Fibroblast of skin of left biceps (primary cell): ENCODE measurements around the gene ZG16.

Source experiments
- DNase-seq, 2 experiments: peaks; one replicate each; pipeline ENCODE4 v3.0.0-alpha.2; 2013; ENCODE audit warnings: low read depth in 2 of 2

Gene ZG16

DNA sequence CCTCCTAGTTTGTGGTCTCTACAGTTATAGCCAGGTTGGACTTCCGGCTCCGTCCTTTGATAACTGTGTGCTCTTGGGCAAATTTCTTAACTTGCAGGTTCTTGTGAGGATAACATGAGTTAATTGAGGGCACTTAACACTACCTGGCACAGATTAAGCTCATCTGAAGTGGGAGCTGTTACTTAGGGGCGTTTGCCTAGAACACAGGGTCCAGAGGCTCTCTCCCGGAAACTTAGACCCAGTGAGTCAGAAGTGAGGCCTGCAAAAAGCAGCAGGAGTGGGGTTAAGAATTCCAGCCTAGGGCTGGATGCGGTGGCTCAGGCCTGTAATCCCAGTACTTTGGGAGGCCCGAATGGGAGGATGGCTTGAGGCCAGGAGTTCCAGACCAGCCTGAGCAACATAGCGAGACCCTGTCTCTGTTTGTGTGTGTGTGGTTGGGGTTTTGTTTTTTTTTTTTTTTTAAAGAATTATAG, 43.6 kb downstream of the ZG16 start:
- no peak for DNase-seq

- no peak for DNase-seq
Measured at GRCh38 chr16:29824589-29825144, 46.6 kb downstream of the ZG16 start.

DNA sequence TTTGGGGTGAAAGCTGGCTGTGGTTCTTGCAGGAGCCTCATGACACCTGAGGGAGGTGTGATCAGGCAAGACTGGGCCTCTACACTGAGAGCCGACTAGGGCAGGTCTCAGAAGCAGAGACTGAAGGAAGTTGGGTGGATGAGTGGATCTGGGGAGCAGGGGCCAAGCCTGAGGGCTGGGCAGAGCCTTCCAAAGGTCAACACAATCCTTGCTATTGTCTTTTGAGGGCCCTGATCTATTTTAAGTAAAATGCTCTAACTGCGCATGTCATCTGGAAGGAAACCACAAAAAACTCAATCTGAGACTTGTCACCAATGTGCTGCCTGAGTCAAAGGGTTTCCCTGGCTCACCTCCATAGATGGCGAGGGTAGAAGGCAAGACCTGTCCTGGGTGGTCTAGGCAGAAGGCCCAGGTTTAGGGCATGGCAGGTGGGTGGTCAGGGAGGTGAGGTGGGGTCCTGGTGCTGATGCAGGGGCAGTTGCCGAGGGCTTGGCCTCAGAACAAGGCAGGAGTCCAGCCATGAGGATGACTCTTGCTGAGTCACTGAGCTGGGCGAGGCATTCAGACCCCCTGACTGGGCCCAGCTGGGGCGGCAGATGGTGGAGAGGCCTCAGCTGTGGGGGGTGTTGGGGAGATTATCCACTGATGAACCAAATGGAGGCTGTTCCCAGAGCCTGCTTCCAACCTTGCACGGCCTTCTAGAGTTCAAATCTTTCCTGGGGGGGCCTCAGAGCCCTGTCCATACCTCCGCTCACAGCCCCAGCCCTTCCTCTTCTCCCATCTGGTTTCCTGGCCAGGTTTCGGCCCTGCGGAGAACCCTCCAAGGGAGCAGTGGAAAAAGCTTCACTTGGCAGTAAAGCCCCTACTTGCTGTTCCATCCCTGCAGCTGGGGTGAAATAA, 47.3 kb downstream of the ZG16 start:
- DNase-seq: peak in 1 of 2 experiments; percentile 51

- no peak for DNase-seq
Measured at GRCh38 chr16:29826342-29826695, 48.3 kb downstream of the ZG16 start.

DNA sequence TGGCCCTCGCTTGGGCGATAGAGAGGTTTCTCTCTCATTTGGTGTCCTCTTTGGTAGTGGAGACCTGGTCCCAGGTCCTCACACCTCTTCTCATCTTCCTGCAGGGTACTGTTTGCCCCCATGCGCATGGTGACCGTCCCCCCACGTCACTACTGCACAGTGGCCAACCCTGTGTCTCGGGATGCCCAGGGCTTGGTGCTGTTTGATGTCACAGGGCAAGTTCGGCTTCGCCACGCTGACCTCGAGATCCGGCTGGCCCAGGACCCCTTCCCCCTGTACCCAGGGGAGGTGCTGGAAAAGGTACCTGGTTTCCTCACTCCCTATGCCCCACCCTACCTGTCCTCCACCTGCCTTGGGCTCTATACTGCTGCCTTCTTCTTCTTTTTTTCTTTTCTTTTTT, 52.7 kb downstream of the ZG16 start:
- DNase-seq: no peak

DNA sequence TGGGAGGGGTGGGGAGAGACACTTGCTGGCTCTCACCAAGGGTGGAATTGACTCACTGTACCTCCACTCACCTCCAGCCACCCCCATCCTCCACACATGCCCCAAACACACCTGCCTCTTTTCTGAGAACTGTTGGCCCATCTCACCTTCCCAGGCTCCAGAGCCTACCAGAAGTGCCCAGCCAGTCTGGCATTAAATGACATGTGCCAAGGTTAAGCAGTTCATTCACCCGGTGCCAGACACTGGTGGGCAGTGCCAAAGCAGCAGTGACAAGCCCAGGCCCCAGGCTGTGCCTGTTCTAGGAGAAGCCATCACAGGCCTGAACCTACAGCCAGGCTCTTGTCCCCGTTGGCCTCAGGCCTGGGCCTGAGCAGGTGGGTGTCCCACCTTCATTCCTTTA, 53.4 kb downstream of the ZG16 start:
- no peak for DNase-seq
